ENCODE measurements around the gene NUDT16L1. TPM values are rescaled to one million over a fixed set of nuclear protein-coding genes. Genes with fewer than 3 reads are reported as not detected.

Gene NUDT16L1
- total and polyA plus RNA-seq, 3 donors from 2014 or later: 33.6 to 48.6 (median 34.3) TPM

DNA sequence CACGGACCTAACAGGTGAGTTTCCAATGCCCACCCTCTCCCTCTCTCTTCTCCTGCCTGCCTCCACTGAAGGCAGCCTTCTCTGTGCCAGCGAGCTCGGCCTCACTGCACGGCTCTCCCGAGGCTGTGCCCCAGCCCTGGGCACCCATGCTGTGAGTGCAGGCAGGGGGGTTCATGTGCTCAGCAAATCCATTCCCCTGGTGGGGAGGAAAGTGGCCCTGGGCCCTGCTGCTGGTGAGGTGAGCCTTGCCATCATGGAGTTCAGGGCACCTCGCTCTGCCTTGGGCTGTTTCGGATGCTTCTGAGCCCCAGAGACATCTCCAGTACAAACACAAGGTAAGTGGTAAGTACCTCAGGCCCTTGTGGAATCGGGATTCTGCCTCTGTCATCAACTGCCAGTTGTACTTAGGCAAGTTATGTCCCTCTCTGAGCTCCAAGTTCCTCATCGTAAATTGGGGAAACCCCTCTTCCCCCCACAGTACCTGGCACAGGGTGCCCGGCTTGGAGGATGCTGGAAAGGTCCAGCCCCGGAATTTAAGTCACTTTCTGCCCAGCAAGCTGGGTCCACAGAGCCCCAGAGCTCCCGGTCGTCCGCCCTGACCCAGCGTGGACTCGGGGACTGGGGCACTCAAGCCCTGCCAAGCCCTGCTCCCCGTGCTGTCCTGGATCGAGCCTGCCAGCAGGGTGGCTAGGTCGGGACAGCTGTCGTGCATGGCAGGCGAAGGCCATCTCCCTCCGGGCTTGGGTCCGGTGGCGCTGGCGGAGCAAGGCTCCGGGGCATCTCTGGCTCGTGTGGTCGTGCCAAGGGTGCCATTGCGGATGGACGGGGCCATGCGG is 684 bp upstream of the NUDT16L1 start:
- H3K27me3 ChIP-seq: no peaks in the 10 kb centered on the region
- DNase-seq: no peak
- intact Hi-C loops (cut with DNase I; ENCODE audit: low total_unique reads): loop anchor here (10.0 kb wide), 1 partner anchor 78 kb away; the partner anchor contains the start of gene UBALD1
- H3K27ac ChIP-seq: peak overlapping the region; percentile 42 to 63
- H3K4me3 ChIP-seq: peak overlapping the region; percentile 86 to 88
- no peaks in the 10 kb centered on the region for H3K9me3 ChIP-seq
- no peaks in the 10 kb centered on the region for H3K36me3 ChIP-seq (ENCODE audit: low read depth, missing control alignments)
- 22 to 40% methylated on average over 10 to 31 of the region's 31 CpGs for WGBS, 2 donors
- peaks cover 41% of the 10 kb centered on the region for H3K4me1 ChIP-seq
- TF ChIP-seq POLR2A (IDR thresholded peaks at IDR 0.05): no peak
- no peak for TF ChIP-seq CTCF (IDR thresholded peaks at IDR 0.05)

- no peaks in the 10 kb centered on the region for H3K36me3 ChIP-seq (ENCODE audit: low read depth, missing control alignments)
- H3K4me3 ChIP-seq: peak overlapping the region; percentile 86 to 88
- H3K4me1 ChIP-seq: peaks cover 41% of the 10 kb centered on the region
- TF ChIP-seq POLR2A (IDR thresholded peaks at IDR 0.05) (no peak), CTCF (IDR thresholded peaks at IDR 0.05) (no peak)
- no peaks in the 10 kb centered on the region for H3K27me3 ChIP-seq
- H3K9me3 ChIP-seq: no peaks in the 10 kb centered on the region
- H3K27ac ChIP-seq: peak overlapping the region in 1 of 2 donors; percentile 85
- no peak for DNase-seq
- WGBS, 2 donors: 3% methylated on average over 11 to 26 of the region's 54 CpGs
- intact Hi-C loops (cut with DNase I; ENCODE audit: low total_unique reads): loop anchor here (10.0 kb wide), 1 partner anchor 79 kb away; the partner anchor contains the start of gene UBALD1
These were observed 737 bp downstream of the NUDT16L1 start for GRCh38 chr16:4693956-4694641.

DNA sequence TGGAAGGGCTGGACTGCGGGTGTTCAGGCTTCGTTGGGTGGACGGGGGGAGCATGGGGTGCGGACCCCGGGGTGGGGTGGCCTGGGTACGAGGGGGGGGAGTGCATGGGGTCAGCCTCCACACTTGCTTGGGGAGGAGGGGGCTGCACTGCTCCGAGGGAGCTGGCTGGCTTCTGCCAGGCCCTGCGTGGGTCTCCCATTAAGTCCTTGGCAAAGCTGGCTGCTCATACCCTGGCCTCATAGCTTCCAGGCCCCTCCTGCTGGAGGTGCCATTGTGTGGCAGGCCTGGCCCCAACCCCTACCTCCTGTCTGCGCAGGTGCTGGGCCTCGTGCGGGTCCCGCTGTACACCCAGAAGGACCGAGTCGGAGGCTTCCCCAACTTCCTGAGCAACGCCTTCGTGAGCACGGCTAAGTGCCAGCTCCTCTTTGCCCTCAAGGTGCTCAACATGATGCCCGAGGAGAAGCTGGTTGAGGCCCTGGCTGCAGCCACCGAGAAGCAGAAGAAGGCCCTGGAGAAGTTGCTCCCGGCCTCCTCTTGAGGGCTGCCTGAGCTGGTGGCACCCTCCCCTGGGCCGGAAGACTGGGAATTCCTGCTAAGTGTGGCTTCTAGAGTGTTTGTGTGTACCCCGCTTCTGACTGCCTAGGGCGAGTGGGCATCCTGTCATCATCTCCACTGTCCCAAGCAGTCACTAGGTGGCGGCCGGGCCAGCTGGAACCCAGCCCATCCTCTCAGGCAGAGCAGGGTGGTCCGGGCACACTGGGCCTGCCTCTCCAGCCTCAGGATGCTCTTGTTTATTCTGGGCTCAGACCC is 1.5 kb downstream of the NUDT16L1 start:
- WGBS, 2 donors: 47 to 60% methylated on average over 12 to 26 of the region's 26 CpGs
- peak overlapping the region; percentile 86 to 88 for H3K4me3 ChIP-seq
- no peaks in the 10 kb centered on the region for H3K9me3 ChIP-seq
- intact Hi-C loops (cut with DNase I; ENCODE audit: low total_unique reads): loop anchor here (10.0 kb wide), 1 partner anchor 80 kb away; the partner anchor contains the start of gene UBALD1
- TF ChIP-seq POLR2A (IDR thresholded peaks at IDR 0.05): no peak
- peak in 1 of 3 experiments; percentile 18 for TF ChIP-seq CTCF (IDR thresholded peaks at IDR 0.05)
- no peak for DNase-seq
- no peaks in the 10 kb centered on the region for H3K27me3 ChIP-seq
- no peaks in the 10 kb centered on the region for H3K36me3 ChIP-seq (ENCODE audit: low read depth, missing control alignments)
- H3K27ac ChIP-seq: peak overlapping the region in 1 of 2 donors; percentile 85
- peaks cover 41% of the 10 kb centered on the region for H3K4me1 ChIP-seq

- DNase-seq: no peak
- no peaks in the 10 kb centered on the region for H3K9me3 ChIP-seq
- WGBS, 2 donors: 47 to 48% methylated on average over 10 to 12 of the region's 12 CpGs
- no peak for TF ChIP-seq POLR2A (IDR thresholded peaks at IDR 0.05)
- TF ChIP-seq CTCF (IDR thresholded peaks at IDR 0.05): no peak
- no peaks in the 10 kb centered on the region for H3K36me3 ChIP-seq (ENCODE audit: low read depth, missing control alignments)
- H3K4me1 ChIP-seq: peaks cover 41% of the 10 kb centered on the region
- H3K4me3 ChIP-seq: no peak overlapping the region
- H3K27ac ChIP-seq: peak overlapping the region in 1 of 2 donors; percentile 6
- intact Hi-C loops (cut with DNase I; ENCODE audit: low total_unique reads): loop anchor here (10.0 kb wide), 1 partner anchor 81 kb away; the partner anchor contains the start of gene UBALD1
- no peaks in the 10 kb centered on the region for H3K27me3 ChIP-seq
These were observed 2.3 kb downstream of the NUDT16L1 start for GRCh38 chr16:4695473-4696171.

Measured in testis (tissue), 3 donors.